Epithelial cell of esophagus (primary cell): ENCODE measurements around the gene ZSCAN25.
"Not testable (repeated sequence)": the region's sequence is repeated elsewhere in the genome, so short reads cannot be mapped to it uniquely, and the experiment has no call there.

Source experiments
- DNase-seq: peaks from one replicate; pipeline ENCODE4 v3.0.0; 2010; ENCODE audit warnings: low read depth
- H3K4me3 ChIP-seq: 2 replicates; pipeline ENCODE4 v1.5.1; 2011; ENCODE audit warnings: mild to moderate bottlenecking, low read length, control low read depth
- TF ChIP-seq, protein P1 (sequence below): IDR thresholded peaks from 2 replicates; pipeline ENCODE4 v1.5.1; 2011; ENCODE audit warnings: low read depth, mild to moderate bottlenecking, low read length, control low read depth, inconsistent platforms; ENCODE audit not compliant: insufficient read depth; ENCODE audit errors: missing control alignments

Gene ZSCAN25

GRCh38 chr7:99616359-99617191, at the start of gene ZSCAN25:
Gene ZSCAN25, plus strand, starts transcription at chr7:99616946. Its CDS starts 2,661 bp downstream, at chr7:99619607.
- peak; percentile 91 for DNase-seq
- TF ChIP-seq, protein P1, sequence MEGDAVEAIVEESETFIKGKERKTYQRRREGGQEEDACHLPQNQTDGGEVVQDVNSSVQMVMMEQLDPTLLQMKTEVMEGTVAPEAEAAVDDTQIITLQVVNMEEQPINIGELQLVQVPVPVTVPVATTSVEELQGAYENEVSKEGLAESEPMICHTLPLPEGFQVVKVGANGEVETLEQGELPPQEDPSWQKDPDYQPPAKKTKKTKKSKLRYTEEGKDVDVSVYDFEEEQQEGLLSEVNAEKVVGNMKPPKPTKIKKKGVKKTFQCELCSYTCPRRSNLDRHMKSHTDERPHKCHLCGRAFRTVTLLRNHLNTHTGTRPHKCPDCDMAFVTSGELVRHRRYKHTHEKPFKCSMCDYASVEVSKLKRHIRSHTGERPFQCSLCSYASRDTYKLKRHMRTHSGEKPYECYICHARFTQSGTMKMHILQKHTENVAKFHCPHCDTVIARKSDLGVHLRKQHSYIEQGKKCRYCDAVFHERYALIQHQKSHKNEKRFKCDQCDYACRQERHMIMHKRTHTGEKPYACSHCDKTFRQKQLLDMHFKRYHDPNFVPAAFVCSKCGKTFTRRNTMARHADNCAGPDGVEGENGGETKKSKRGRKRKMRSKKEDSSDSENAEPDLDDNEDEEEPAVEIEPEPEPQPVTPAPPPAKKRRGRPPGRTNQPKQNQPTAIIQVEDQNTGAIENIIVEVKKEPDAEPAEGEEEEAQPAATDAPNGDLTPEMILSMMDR: no peak
- peak within 1 kb of the TSS; percentile 98 for H3K4me3 ChIP-seq

GRCh38 chr7:99568770-99569169, 48.0 kb upstream of the ZSCAN25 start:
- not testable (repeated sequence) for DNase-seq, H3K4me3 ChIP-seq

DNA sequence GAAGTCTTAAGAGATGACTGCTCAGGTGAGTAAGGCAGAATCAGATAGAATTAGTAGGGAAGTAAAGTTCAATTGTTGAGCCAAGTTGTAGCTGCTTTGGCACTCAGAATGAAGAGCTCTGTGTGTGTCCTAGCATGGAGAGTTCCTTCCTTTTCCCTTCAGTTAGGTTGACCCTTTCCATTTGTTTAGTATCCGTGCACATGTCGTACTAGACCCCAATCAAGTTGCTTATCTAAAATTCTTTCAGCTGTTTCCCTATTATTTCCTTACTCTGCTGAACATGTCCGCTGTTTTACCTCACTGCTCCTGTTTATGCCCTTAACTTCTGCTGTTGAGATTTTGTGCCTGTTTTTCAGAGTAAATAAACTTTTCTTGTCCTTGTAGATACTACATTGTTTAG, 45.0 kb upstream of the ZSCAN25 start:
- no peak overlapping the region for H3K4me3 ChIP-seq
- no peak for DNase-seq
- TF ChIP-seq, protein P1: no peak

- TF ChIP-seq, protein P1: no peak
- H3K4me3 ChIP-seq: no peak overlapping the region
- DNase-seq: no peak
Measured at GRCh38 chr7:99573257-99573656, 43.5 kb upstream of the ZSCAN25 start.

DNA sequence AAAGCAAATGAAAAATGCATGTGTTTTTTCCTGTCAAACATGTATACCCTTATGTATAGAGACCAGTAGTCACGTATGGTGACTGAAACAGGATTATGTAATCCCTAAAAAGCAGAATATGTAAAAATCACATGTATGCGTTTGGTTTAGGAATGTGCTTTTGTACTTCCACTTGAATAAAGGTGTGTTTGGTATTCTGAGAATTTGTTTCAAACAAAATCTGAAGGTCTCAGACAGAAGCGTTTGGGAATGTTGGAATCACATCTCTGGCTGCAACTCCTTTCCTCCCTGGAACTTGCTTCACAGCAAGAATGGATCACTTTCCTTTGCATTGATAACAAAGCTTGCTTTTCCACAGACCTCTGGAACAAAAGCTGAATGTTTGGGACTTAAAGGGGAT, 40.5 kb upstream of the ZSCAN25 start:
- H3K4me3 ChIP-seq: no peak overlapping the region
- TF ChIP-seq, protein P1: no peak

GRCh38 chr7:99579281-99579955, 37.3 kb upstream of the ZSCAN25 start:
- H3K4me3 ChIP-seq: peak overlapping the region; percentile 52
- TF ChIP-seq, protein P1: no peak
- no peak for DNase-seq

More for the DNA sequence above, 40.5 kb upstream of the ZSCAN25 start:
- no peak for DNase-seq

DNA sequence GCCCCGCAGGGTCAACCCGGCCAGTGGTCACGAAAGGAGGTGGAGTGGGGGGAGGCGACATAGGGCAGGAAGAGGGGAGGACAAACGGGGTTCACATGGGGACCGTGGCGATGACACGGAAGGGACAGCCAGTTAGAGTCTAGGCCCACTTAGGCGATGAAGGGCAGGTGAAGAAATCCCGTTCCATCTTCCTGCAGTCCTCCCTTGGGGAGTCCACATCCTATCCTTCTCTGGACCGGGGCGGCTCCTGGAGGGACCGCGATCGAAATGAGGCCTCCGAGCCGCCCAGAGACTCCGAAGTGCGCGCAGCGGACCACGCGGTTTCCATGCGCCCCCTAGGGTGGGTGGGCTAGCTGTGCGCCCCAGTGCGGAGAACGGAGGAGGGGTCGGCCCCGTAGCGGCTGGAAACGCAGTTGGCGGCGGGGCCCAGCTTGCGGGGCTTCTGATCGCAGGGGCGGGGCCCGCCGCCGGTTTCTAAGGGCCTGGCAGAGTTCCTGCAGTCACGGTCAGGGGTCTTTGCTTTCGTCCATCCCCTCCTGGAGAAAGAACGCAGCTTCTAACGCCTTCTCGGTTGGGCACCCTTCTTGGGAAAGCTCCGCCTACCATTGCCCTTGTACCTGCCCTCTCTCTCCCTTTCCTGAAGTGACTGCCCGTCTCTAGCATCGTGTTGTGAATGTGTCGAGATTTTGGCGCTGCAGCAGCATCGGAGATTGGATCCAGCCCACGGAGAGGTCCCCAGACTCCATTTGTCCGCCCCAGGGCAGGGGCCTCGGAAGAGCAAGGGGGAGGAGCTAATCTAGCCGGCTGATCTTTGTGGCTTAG, 36.6 kb upstream of the ZSCAN25 start:
- peak; percentile 23 for DNase-seq
- TF ChIP-seq, protein P1: no peak
- peak overlapping the region; percentile 52 for H3K4me3 ChIP-seq

GRCh38 chr7:99580778-99581332, 35.9 kb upstream of the ZSCAN25 start:
- H3K4me3 ChIP-seq: peak overlapping the region; percentile 52

More at GRCh38 chr7:99580778-99581332, 35.9 kb upstream of the ZSCAN25 start:
- DNase-seq: not testable (repeated sequence)
